GM12878 (cell line): ENCODE results near the gene EXOSC10. TPM values are rescaled to one million over a fixed set of nuclear protein-coding genes. Genes with fewer than 3 reads are reported as not detected.

Experiments
- ATAC-seq: fragments of 200-7000 bp; cut with Tn5 transposase; 3 replicates; pipeline ENCODE4 v1.9.1; 2020; ENCODE audit warnings: mild to moderate bottlenecking, moderate library complexity
- BruUV-seq: library from RNA; stranded (reverse); fragments of 400-500 nt; replicated peaks from 2 replicates; lab custom pipeline; 2021; lab: Mats Ljungman, UMichigan
- CTCF ChIA-PET: fragments of 300-600 bp; sonication (Branson Sonifier 250); formaldehyde crosslinking; extraction: SDS; loops from one replicate; lab custom pipeline; 2021; ENCODE audit warnings: inconsistent platforms; lab: Yijun Ruan, JAX
- POLR2A ChIA-PET: fragments of 350-600 bp; formaldehyde crosslinking; extraction: SDS; loops from one replicate; lab custom pipeline; 2021; ENCODE audit warnings: inconsistent platforms; lab: Charles Lee
- RAD21 ChIA-PET: fragments of 300-600 bp; sonication (Branson Sonifier 250); formaldehyde crosslinking; loops from one replicate; lab custom pipeline; 2023; ENCODE audit warnings: antibody characterized with exemption; ENCODE audit not compliant: unreplicated experiment; lab: Charles Lee
- SMC1A ChIA-PET: fragments of 300-600 bp; sonication (Branson Sonifier 250); formaldehyde crosslinking; loops from one replicate; lab custom pipeline; 2023; ENCODE audit not compliant: unreplicated experiment, uncharacterized antibody; lab: Charles Lee
- DNase-seq: peaks from one replicate; pipeline ENCODE4 v3.0.0-alpha.2; 2011; ENCODE audit warnings: low read depth, low spot score
- FAIRE-seq: peaks from 3 replicates; lab custom pipeline; 2011; peaks lifted over from hg19 to GRCh38; lab: Jason Lieb, UNC
- H2AFZ ChIP-seq: 2 replicates; pipeline ENCODE4 v1.6.0; 2011; ENCODE audit warnings: low read depth, low read length, control low read depth; ENCODE audit not compliant: control insufficient read depth
- H3K27ac ChIP-seq: 2 replicates; pipeline ENCODE4 v1.5.1; 2011; ENCODE audit warnings: control low read depth; ENCODE audit not compliant: control insufficient read depth, insufficient read depth
- H3K27me3 ChIP-seq, 2 experiments: replicated peaks in 1 of 2; 2 replicates each; pipeline versions ENCODE4 v1.6.0 to v1.6.1; 2011; ENCODE audit warnings: low read length in 1 of 2; ENCODE audit not compliant: control insufficient read depth in 2 of 2, insufficient read depth in 2 of 2
- H3K36me3 ChIP-seq, 2 experiments: 2 replicates each; pipeline ENCODE4 v1.5.1; 2011; ENCODE audit warnings: low read length in 1 of 2; ENCODE audit not compliant: control insufficient read depth in 2 of 2, insufficient read depth in 2 of 2
- H3K4me1 ChIP-seq: 2 replicates; pipeline ENCODE4 v1.6.1; 2011; ENCODE audit warnings: mild to moderate bottlenecking, low read length, moderate library complexity, mixed read lengths; ENCODE audit not compliant: control insufficient read depth, insufficient read depth
- H3K4me2 ChIP-seq: 2 replicates; pipeline ENCODE4 v1.6.0; 2011; ENCODE audit warnings: control low read depth; ENCODE audit not compliant: control insufficient read depth, insufficient read depth
- H3K4me3 ChIP-seq: fragments of 200-600 bp; sonication (generic); 2 replicates; pipeline ENCODE4 v1.5.1; 2016
- H3K79me2 ChIP-seq: 2 replicates; pipeline ENCODE4 v1.6.0; 2011; ENCODE audit warnings: low read length; ENCODE audit not compliant: control insufficient read depth, insufficient read depth
- H3K9ac ChIP-seq: 2 replicates; pipeline ENCODE4 v1.8.0; 2011; ENCODE audit warnings: low read length, control low read depth, mixed read lengths; ENCODE audit not compliant: control insufficient read depth, insufficient read depth
- H3K9me3 ChIP-seq: replicated peaks from 3 replicates; pipeline ENCODE4 v1.5.1; 2011; ENCODE audit warnings: mild to moderate bottlenecking, low read length; ENCODE audit not compliant: control insufficient read depth, insufficient read depth
- H4K20me1 ChIP-seq: 2 replicates; pipeline ENCODE4 v1.6.0; 2011; ENCODE audit not compliant: control insufficient read depth, insufficient read depth
- BACH1 ChIP-seq: fragments of 450-650 bp; IDR thresholded peaks from 2 replicates; pipeline ENCODE4 v1.6.1; 2017; ENCODE audit warnings: mild to moderate bottlenecking, borderline replicate concordance
- ESRRA ChIP-seq: IDR thresholded peaks from 2 replicates; pipeline ENCODE4 v1.6.1; 2012; ENCODE audit warnings: mild to moderate bottlenecking, low read length, improper control_type of control experiment
- JUND ChIP-seq: IDR thresholded peaks from 2 replicates; pipeline ENCODE4 v1.6.1; 2012; ENCODE audit warnings: low read depth, mild to moderate bottlenecking, low read length, improper control_type of control experiment, moderate library complexity
- KDM1A ChIP-seq: fragments of 200-600 bp; sonication (generic); IDR thresholded peaks from 2 replicates; pipeline ENCODE4 v1.6.1; 2016; ENCODE audit warnings: borderline replicate concordance
- KLF5 ChIP-seq: fragments of 450-650 bp; IDR thresholded peaks from 2 replicates; pipeline ENCODE4 v1.6.1; 2014; ENCODE audit warnings: mild to moderate bottlenecking; ENCODE audit not compliant: partially characterized antibody
- NR2C2 ChIP-seq: IDR thresholded peaks from 2 replicates; pipeline ENCODE4 v1.6.1; 2011; ENCODE audit warnings: borderline replicate concordance, low read depth; ENCODE audit not compliant: control insufficient read depth, insufficient read length
- PML ChIP-seq: IDR thresholded peaks from 2 replicates; pipeline ENCODE4 v1.6.1; 2012; ENCODE audit warnings: low read length, inconsistent platforms
- RBBP5 ChIP-seq: fragments of 200-600 bp; sonication (generic); conservative IDR thresholded peaks from 2 replicates; pipeline ENCODE4 v1.6.1; 2016
- SMC3 ChIP-seq: IDR thresholded peaks from 2 replicates; pipeline ENCODE4 v1.6.1; 2011; ENCODE audit warnings: low read length, improper control_type of control experiment, borderline replicate concordance
- YY1 ChIP-seq: IDR thresholded peaks from 2 replicates; pipeline ENCODE4 v1.6.1; 2011; ENCODE audit warnings: low read depth, mild to moderate bottlenecking, low read length
- WGBS: methylation state at CpG from one replicate; pipeline ENCODE4 v1.1.6; 2016; ENCODE audit warnings: low lambda C conversion rate; ENCODE audit not compliant: insufficient replicate concordance, insufficient coverage; ENCODE audit errors: missing lambda C conversion rate; 5-methylcytosine and 5-hydroxymethylcytosine counted together
- in situ Hi-C: fragments of 300-500 bp; cut with MboI; formaldehyde crosslinking; loops from 9 replicates; pipeline ENCODE4 v1.14.3; 2018; ENCODE audit warnings: mixed read lengths
- intact Hi-C: fragments of 100-400 bp; cut with micrococcal nuclease; formaldehyde crosslinking; loops from one replicate; pipeline ENCODE4 v1.14.2; 2022; ENCODE audit not compliant: unreplicated experiment
- polyA plus RNA-seq, 11 experiments: library from polyadenylated mRNA; depleted of rRNA in 4 of 11; unstranded in 6 of 11; stranded (reverse) in 5 of 11; fragments of >200 nt; fragmentation: Nextera tagmentation in 4 of 11; fragmentation: Illumina TruSeq in 1 of 11; extraction: Ambion mirVana in 4 of 11; extraction: Trizol in 1 of 11; gene quantifications; 1 replicate in 1 of 11; 2 replicates in 10 of 11; pipeline versions ENCODE4 v1.2.1 to v1.2.3, GENCODE V29; 2011 to 2016; ENCODE audit warnings: inconsistent platforms in 2 of 11, missing spikeins in 2 of 11, low read depth in 1 of 11
- total RNA-seq, 4 experiments: library from RNA; depleted of rRNA in 3 of 4; stranded (reverse); fragments of >200 nt in 3 of 4; fragmentation: Illumina TruSeq in 1 of 4; extraction: Trizol in 1 of 4; gene quantifications; 2 replicates each; pipeline versions ENCODE4 v1.2.1 to v1.2.3, GENCODE V29; 2013 to 2021
- TF ChIP-seq, protein P1 (sequence below): fragments of 150-350 bp; IDR thresholded peaks from 2 replicates; pipeline ENCODE4 v1.6.1; 2016; ENCODE audit warnings: low read depth, low read length
- TF ChIP-seq, protein P2 (sequence below): IDR thresholded peaks from 2 replicates; pipeline ENCODE4 v1.6.1; 2011; ENCODE audit warnings: low read depth, low read length, improper control_type of control experiment, borderline replicate concordance
- TF ChIP-seq, protein P3 (sequence below): IDR thresholded peaks from 2 replicates; pipeline ENCODE4 v1.6.1; 2012; ENCODE audit warnings: low read length, inconsistent platforms
- TF ChIP-seq, protein P4 (sequence below): fragments of 450-650 bp; IDR thresholded peaks from 2 replicates; pipeline ENCODE4 v1.6.1; 2017; ENCODE audit warnings: mild to moderate bottlenecking, moderate library complexity

Gene EXOSC10
- total and polyA plus RNA-seq, 10 of the 15 experiments (the other 5 are each of a cell fraction or from before 2014, with no cell fraction given) = 16.2 to 86.5 (median 66.4) TPM

DNA sequence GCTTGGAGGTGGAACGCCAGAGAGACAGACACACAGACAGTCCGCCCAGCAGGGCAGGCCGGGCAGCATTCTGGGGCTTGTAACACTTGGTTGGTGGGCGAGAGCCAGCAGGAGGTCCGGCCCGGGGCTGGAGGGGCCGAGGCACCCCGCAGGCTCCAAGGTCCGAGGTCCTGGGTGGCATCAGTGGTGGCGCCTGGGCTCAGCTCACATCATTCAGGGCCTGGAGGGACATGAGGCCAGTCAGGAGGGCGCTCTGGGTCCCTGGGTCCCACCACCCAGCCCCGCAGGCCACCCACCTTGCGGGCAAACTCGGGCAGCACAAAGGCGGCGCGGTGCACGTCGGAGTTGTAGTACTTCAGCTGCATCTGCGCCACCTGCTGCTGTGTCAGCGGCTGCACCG is 45.0 kb downstream of the EXOSC10 start (continued):
- TF ChIP-seq, protein P1, sequence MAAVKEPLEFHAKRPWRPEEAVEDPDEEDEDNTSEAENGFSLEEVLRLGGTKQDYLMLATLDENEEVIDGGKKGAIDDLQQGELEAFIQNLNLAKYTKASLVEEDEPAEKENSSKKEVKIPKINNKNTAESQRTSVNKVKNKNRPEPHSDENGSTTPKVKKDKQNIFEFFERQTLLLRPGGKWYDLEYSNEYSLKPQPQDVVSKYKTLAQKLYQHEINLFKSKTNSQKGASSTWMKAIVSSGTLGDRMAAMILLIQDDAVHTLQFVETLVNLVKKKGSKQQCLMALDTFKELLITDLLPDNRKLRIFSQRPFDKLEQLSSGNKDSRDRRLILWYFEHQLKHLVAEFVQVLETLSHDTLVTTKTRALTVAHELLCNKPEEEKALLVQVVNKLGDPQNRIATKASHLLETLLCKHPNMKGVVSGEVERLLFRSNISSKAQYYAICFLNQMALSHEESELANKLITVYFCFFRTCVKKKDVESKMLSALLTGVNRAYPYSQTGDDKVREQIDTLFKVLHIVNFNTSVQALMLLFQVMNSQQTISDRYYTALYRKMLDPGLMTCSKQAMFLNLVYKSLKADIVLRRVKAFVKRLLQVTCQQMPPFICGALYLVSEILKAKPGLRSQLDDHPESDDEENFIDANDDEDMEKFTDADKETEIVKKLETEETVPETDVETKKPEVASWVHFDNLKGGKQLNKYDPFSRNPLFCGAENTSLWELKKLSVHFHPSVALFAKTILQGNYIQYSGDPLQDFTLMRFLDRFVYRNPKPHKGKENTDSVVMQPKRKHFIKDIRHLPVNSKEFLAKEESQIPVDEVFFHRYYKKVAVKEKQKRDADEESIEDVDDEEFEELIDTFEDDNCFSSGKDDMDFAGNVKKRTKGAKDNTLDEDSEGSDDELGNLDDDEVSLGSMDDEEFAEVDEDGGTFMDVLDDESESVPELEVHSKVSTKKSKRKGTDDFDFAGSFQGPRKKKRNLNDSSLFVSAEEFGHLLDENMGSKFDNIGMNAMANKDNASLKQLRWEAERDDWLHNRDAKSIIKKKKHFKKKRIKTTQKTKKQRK = no peak
- TF ChIP-seq JUND (no peak), SMC3 (no peak), KLF5 (no peak), YY1 (no peak)
- TF ChIP-seq, protein P2, sequence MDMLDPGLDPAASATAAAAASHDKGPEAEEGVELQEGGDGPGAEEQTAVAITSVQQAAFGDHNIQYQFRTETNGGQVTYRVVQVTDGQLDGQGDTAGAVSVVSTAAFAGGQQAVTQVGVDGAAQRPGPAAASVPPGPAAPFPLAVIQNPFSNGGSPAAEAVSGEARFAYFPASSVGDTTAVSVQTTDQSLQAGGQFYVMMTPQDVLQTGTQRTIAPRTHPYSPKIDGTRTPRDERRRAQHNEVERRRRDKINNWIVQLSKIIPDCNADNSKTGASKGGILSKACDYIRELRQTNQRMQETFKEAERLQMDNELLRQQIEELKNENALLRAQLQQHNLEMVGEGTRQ = no peak
- TF ChIP-seq, all 136 proteins: peak for 0

DNA sequence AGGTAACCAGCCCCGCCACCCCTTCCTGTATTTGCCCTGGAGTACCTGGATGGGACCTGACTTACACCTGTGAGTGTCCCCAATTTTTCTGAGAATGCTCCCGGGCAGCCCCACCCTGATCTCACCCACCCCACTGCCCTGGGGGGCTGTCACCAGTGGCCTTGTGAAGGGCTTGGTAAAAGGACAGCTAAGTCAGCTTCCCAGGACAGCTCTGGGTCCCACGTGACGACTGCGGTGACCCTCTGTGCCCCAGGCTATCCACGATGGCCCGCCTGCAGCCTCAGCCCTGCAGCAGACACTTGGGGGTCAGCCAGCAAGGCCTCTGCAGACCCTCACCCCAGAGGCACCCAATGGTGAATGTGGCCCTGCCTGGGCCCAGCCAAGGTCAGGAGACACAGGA is 45.5 kb downstream of the EXOSC10 start:
- H3K9ac ChIP-seq = no peak overlapping the region
- H3K9me3 ChIP-seq = no peaks in the 10 kb centered on the region
- BruUV-seq = no TSS peak
- H3K27ac ChIP-seq = no peak overlapping the region
- H4K20me1 ChIP-seq = no peaks in the 10 kb centered on the region
- no peaks in the 10 kb centered on the region for H3K27me3 ChIP-seq
- 91% methylated on average over 7 of the region's 7 CpGs for WGBS
- no peak overlapping the region for H3K4me2 ChIP-seq
- in situ Hi-C loops (no loop called here), intact Hi-C loops (no loop called here)
- H3K36me3 ChIP-seq = peaks cover 4% of the 10 kb centered on the region in 2 experiments; a peak in 3 of 4 replicates
- H3K79me2 ChIP-seq = peaks cover 12% of the 10 kb centered on the region
- no peak overlapping the region for H2AFZ ChIP-seq
- ATAC-seq (no peak), DNase-seq (no peak), FAIRE-seq (no peak)
- peaks cover 12% of the 10 kb centered on the region for H3K4me1 ChIP-seq
- SMC1A ChIA-PET = no interaction called here
- no peak overlapping the region for H3K4me3 ChIP-seq
- RAD21 ChIA-PET = no interaction called here
- POLR2A ChIA-PET = no interaction called here
- CTCF ChIA-PET = no interaction called here
- TF ChIP-seq PML (no peak), RBBP5 (no peak), BACH1 (no peak), KDM1A (no peak), ESRRA (no peak), NR2C2 (no peak)
- TF ChIP-seq, protein P3, sequence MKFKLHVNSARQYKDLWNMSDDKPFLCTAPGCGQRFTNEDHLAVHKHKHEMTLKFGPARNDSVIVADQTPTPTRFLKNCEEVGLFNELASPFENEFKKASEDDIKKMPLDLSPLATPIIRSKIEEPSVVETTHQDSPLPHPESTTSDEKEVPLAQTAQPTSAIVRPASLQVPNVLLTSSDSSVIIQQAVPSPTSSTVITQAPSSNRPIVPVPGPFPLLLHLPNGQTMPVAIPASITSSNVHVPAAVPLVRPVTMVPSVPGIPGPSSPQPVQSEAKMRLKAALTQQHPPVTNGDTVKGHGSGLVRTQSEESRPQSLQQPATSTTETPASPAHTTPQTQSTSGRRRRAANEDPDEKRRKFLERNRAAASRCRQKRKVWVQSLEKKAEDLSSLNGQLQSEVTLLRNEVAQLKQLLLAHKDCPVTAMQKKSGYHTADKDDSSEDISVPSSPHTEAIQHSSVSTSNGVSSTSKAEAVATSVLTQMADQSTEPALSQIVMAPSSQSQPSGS = no peak
- TF ChIP-seq, protein P4, sequence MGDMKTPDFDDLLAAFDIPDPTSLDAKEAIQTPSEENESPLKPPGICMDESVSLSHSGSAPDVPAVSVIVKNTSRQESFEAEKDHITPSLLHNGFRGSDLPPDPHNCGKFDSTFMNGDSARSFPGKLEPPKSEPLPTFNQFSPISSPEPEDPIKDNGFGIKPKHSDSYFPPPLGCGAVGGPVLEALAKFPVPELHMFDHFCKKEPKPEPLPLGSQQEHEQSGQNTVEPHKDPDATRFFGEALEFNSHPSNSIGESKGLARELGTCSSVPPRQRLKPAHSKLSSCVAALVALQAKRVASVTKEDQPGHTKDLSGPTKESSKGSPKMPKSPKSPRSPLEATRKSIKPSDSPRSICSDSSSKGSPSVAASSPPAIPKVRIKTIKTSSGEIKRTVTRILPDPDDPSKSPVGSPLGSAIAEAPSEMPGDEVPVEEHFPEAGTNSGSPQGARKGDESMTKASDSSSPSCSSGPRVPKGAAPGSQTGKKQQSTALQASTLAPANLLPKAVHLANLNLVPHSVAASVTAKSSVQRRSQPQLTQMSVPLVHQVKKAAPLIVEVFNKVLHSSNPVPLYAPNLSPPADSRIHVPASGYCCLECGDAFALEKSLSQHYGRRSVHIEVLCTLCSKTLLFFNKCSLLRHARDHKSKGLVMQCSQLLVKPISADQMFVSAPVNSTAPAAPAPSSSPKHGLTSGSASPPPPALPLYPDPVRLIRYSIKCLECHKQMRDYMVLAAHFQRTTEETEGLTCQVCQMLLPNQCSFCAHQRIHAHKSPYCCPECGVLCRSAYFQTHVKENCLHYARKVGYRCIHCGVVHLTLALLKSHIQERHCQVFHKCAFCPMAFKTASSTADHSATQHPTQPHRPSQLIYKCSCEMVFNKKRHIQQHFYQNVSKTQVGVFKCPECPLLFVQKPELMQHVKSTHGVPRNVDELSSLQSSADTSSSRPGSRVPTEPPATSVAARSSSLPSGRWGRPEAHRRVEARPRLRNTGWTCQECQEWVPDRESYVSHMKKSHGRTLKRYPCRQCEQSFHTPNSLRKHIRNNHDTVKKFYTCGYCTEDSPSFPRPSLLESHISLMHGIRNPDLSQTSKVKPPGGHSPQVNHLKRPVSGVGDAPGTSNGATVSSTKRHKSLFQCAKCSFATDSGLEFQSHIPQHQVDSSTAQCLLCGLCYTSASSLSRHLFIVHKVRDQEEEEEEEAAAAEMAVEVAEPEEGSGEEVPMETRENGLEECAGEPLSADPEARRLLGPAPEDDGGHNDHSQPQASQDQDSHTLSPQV = no peak
